Neural progenitor cell (in vitro differentiated cells): ENCODE measurements around the gene CHMP4A.

Source experiments
- CTCF ChIP-seq: fragments of 200-600 bp; sonication (generic); IDR thresholded peaks from 2 replicates; pipeline ENCODE4 v1.5.1; 2017; ENCODE audit warnings: antibody characterized with exemption, mild to moderate bottlenecking
- EZH2 ChIP-seq: fragments of 200-600 bp; sonication (generic); IDR thresholded peaks from 2 replicates; pipeline ENCODE4 v1.6.1; 2017; ENCODE audit warnings: antibody characterized with exemption, mild to moderate bottlenecking, moderate library complexity

GRCh38 chr14:24213866-24214662 lies 776 bp upstream of the CHMP4A start:
- TF ChIP-seq CTCF, result no peak
- no peak for TF ChIP-seq EZH2
